Measurements from ENCODE around the gene STIM2.

STIM2 gene

DNA sequence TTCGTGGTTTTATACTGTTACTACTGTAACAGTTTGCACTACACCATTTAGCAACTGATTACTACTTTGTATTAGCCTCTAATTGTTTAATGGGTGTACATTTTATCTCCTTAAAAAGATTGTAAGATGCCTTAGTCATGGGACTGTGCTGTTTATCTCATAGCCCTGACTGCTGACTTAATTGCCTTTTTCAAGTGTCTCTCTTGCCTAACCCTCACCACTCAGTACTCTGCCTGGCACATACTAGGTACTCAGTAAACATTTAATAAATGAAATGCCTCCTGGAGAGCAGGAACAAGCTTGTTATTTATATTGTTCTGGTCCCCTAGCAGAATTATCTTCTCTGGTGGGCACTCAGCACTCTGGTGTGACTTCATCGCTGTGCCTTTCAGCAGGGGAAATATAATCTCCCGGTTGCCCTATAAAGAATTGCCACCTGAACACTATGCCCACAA lies 1.7 kb upstream of the STIM2 start:
- TF ChIP-seq, protein P1, sequence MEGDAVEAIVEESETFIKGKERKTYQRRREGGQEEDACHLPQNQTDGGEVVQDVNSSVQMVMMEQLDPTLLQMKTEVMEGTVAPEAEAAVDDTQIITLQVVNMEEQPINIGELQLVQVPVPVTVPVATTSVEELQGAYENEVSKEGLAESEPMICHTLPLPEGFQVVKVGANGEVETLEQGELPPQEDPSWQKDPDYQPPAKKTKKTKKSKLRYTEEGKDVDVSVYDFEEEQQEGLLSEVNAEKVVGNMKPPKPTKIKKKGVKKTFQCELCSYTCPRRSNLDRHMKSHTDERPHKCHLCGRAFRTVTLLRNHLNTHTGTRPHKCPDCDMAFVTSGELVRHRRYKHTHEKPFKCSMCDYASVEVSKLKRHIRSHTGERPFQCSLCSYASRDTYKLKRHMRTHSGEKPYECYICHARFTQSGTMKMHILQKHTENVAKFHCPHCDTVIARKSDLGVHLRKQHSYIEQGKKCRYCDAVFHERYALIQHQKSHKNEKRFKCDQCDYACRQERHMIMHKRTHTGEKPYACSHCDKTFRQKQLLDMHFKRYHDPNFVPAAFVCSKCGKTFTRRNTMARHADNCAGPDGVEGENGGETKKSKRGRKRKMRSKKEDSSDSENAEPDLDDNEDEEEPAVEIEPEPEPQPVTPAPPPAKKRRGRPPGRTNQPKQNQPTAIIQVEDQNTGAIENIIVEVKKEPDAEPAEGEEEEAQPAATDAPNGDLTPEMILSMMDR (IDR thresholded peaks at IDR 0.05; ENCODE audit: low read depth, low read length) = no peak

DNA sequence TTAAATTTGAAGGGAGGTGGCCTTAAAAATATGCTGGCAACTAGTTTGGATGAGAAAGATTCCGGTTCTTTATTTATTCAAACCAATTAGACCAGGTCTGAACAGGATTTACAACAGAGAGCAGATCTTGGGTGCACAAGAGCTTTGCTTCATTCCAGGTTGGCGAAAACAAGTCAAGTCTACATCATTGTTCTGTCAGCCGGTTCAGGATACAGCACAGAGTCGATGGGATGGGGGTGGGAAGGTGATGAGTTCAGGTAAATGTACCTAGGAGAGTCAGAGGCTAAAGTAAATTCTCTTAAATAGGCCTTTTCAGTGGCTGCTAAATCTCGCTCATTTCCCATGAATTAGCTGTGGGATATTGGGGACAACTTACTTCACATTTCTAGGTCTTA lies 882 bp upstream of the STIM2 start:
- TF ChIP-seq, protein P1 (IDR thresholded peaks at IDR 0.05; ENCODE audit: low read depth, low read length) = no peak
- DNase-seq (ENCODE audit: low read depth in 2 of 2) = no peak
- H3K4me3 ChIP-seq (replicated peaks in 1 of 2; ENCODE audit: low read depth in 2 of 2, low read length in 2 of 2) = peak overlapping the region; percentile 67 to 83

More for the DNA sequence above, 1.7 kb upstream of the STIM2 start:
- no peak overlapping the region for H3K4me3 ChIP-seq (replicated peaks in 1 of 2; ENCODE audit: low read depth in 2 of 2, low read length in 2 of 2)
- no peak for DNase-seq (ENCODE audit: low read depth in 2 of 2)

DNA sequence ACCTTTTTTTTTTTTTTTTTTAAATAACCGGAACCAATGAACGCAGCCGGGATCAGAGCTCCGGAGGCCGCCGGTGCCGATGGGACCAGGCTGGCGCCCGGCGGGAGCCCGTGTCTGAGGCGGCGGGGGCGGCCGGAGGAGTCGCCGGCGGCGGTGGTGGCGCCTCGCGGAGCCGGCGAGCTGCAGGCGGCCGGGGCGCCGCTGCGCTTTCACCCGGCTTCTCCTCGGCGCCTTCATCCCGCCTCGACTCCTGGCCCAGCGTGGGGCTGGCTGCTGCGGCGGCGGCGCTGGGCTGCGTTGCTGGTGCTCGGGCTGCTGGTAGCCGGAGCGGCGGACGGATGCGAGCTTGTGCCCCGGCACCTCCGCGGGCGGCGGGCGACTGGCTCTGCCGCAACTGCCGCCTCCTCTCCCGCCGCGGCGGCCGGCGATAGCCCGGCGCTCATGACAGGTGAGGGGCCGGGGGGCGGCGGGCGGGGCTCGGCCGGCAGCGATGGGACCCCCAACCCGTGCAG lies 337 bp downstream of the STIM2 start:
- H3K4me3 ChIP-seq (replicated peaks in 1 of 2; ENCODE audit: low read depth in 2 of 2, low read length in 2 of 2) = peak overlapping the region; percentile 67 to 83
- peak; percentile 48 to 67 for DNase-seq (ENCODE audit: low read depth in 2 of 2)
- TF ChIP-seq, protein P1 (IDR thresholded peaks at IDR 0.05; ENCODE audit: low read depth, low read length) = no peak

DNA sequence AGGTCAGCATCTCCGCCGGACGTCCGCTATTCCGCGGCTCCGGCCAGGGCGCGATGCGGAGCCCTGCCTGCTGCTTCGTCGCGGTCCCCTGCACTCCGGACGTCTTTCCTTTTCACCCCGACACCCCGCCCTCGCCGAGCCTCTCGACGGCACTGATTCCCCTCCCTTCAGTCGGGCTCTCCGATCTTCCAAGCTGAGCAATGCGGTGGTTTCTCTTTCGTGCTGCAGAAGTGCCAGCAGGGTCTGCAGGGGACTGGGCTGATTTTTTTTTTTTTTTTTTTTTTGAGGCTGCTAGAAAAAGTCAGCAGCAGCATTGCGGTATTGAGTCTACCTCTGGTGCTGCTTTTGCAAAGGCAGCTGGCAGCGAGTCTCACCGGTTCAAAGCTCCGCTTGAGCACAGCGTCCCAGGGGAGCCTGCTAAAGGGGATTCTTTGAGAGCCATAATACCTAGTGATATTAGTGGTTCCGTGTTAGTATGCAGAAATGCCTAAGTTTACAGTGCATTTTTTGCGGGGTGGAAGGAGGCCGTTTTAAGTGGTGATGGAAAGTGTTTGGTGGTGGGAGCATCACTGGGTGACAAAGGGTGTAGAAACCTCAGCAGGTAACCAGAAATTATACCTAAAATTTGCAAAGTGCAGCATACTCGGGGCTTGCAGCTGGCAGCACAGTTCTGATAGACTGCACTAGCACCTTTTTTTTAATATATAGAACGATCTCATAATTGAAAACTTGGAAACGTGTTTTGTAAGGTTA lies 969 bp downstream of the STIM2 start:
- DNase-seq (ENCODE audit: low read depth in 2 of 2) = peak; percentile 65 to 67
- TF ChIP-seq, protein P1 (IDR thresholded peaks at IDR 0.05; ENCODE audit: low read depth, low read length) = no peak
- H3K4me3 ChIP-seq (replicated peaks in 1 of 2; ENCODE audit: low read depth in 2 of 2, low read length in 2 of 2) = peak overlapping the region; percentile 67 to 83

DNA sequence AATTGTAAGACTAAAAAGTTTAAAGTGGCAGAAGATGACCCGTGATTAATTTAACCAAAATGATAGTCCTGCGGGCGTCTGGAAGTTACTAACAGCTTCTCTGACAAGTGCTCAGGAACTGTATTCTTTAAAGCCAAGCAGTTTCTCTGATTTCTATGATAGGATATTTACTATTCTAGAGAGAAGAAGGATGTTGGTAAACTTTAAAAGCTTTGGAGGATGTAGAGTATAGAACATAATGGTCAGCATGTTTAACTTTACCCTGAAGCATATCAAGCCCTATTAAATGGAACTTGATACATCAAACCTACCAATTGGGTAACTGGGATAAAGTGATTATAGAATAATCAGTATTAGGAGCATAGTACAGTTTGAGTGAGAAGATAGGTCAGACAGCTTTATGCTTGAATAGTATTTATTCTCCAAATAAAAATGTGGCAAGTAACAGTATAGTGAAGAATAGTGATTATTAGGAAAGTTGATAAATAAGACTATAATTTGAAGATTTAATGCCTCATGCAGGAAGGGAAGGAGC lies 1.8 kb downstream of the STIM2 start:
- peak in 1 of 2 donors; percentile 9 for DNase-seq (ENCODE audit: low read depth in 2 of 2)
- peak overlapping the region; percentile 67 to 83 for H3K4me3 ChIP-seq (replicated peaks in 1 of 2; ENCODE audit: low read depth in 2 of 2, low read length in 2 of 2)
- TF ChIP-seq, protein P1 (IDR thresholded peaks at IDR 0.05; ENCODE audit: low read depth, low read length) = no peak

DNA sequence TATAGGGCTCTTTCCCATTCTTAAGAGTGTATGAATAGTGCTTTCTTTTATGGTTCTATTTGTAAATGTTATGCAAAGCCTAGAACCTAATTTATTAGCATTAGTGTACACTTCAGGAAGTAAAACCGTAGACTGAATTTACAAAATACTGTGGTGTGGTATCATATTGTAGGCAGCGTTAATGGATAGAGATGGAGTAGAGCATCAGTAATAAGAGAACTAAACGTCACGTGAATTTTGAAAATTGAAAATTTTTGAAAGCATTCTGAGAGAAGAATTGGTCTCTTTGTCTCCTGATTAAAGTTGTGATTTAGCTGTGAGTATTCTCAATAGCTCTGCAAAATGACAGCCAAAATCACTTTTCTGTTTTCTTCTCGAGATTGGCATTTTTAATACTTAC lies 2.9 kb downstream of the STIM2 start:
- no peak for DNase-seq (ENCODE audit: low read depth in 2 of 2)
- no peak overlapping the region for H3K4me3 ChIP-seq (replicated peaks in 1 of 2; ENCODE audit: low read depth in 2 of 2, low read length in 2 of 2)
- TF ChIP-seq, protein P1 (IDR thresholded peaks at IDR 0.05; ENCODE audit: low read depth, low read length) = no peak

Data from cardiac fibroblast (primary cell).